ENCODE results near the gene YKT6.

YKT6 gene

DNA sequence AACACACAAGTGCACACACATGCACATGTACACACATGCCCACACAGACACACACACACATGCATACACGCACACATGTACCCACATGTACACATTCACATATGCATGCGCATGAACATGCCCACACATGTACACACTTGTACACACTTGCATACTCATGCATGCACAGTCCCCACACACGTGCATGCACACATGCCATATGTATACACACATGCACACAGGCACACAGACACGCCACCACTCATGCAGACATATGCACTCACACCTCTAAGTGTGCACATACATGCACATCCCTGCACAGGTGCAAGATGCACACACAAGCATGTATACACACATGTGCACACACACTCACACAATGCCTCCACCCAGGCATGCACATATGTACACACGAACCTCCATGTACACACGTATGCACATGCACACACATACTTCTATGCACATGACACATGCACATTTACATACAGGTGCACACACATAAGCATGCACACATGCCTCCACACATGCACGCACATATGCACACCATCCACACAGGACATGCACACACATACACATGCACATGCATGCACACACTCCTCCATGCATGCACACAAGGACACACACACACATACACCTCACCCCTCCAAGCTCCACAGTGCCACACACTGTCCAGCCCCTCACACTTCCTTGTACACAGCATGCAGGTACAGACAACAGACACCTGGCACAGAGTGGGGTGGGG lies 45.8 kb downstream of the YKT6 start:
- Histone ChIP-seq H4K20me1 (ENCODE audit: insufficient read depth, low read length) (no peaks in the 10 kb centered on the region), H3K4me3 (ENCODE audit: low read length) (no peak overlapping the region), H3K27me3 (ENCODE audit: low read depth, low read length) (no peaks in the 10 kb centered on the region), H3K4me2 (ENCODE audit: low read length) (no peak overlapping the region), H3K79me2 (ENCODE audit: low read length) (no peaks in the 10 kb centered on the region), H2AFZ (ENCODE audit: low read depth, low read length) (no peak overlapping the region), H3K9me3 (ENCODE audit: insufficient read depth, low read length) (no peaks in the 10 kb centered on the region), H3K9ac (ENCODE audit: low read length) (no peak overlapping the region), H3K27ac (ENCODE audit: low read length) (no peak overlapping the region), H3K4me1 (ENCODE audit: low read length) (no peaks in the 10 kb centered on the region; the same call in 1 of the 2 replicates), H3K36me3 (replicated peaks; ENCODE audit: low read depth, low read length) (no peaks in the 10 kb centered on the region)
- no peak for TF ChIP-seq EZH2phosphoT487 (IDR thresholded peaks at IDR 0.05; ENCODE audit: low read depth)

DNA sequence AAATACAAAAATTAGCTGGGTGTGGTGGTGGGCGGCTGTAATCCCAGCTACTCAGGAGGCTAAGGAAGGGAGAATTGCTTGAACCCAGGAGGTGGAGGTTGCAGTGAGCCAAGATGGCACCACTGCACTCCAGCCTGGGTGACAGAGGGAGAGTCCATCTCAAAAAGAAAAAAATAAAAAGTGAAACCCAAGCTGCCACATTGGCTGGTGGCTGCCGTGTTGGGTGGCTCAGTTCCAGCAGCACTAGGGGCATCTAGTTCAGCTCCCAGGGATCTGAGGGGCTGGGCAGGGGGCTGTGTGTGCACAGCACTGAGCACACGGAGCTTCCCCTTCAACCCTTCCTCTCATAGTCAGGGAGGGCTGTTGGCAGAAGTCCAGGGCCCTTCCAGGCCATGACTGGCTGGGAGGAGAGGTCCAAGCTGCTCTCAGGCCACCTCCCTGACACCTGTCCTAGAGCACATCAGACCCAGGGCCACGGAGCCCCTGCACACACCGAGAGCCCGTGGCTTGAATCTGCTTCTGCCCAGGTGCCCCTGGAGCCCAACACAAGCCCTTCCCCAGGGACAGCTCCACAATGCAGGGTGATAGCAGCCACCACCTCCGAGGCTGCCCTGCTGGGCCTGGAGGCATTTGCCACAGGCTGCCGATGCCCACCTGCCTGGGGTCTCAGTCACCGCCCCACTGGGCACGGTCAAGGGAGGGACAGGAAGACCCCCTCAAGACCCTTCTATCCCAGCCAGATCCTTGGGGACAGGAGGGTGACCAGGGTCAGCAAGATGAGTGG lies 47.3 kb downstream of the YKT6 start:
- Histone ChIP-seq H3K36me3 (replicated peaks; ENCODE audit: low read depth, low read length) (no peaks in the 10 kb centered on the region), H4K20me1 (ENCODE audit: insufficient read depth, low read length) (no peaks in the 10 kb centered on the region), H3K79me2 (ENCODE audit: low read length) (no peaks in the 10 kb centered on the region), H3K9me3 (ENCODE audit: insufficient read depth, low read length) (no peaks in the 10 kb centered on the region), H3K4me2 (ENCODE audit: low read length) (no peak overlapping the region), H2AFZ (ENCODE audit: low read depth, low read length) (no peak overlapping the region), H3K4me3 (ENCODE audit: low read length) (no peak overlapping the region), H3K27me3 (ENCODE audit: low read depth, low read length) (no peaks in the 10 kb centered on the region), H3K9ac (ENCODE audit: low read length) (no peak overlapping the region), H3K27ac (ENCODE audit: low read length) (no peak overlapping the region), H3K4me1 (ENCODE audit: low read length) (no peaks in the 10 kb centered on the region)
- TF ChIP-seq, protein P1, sequence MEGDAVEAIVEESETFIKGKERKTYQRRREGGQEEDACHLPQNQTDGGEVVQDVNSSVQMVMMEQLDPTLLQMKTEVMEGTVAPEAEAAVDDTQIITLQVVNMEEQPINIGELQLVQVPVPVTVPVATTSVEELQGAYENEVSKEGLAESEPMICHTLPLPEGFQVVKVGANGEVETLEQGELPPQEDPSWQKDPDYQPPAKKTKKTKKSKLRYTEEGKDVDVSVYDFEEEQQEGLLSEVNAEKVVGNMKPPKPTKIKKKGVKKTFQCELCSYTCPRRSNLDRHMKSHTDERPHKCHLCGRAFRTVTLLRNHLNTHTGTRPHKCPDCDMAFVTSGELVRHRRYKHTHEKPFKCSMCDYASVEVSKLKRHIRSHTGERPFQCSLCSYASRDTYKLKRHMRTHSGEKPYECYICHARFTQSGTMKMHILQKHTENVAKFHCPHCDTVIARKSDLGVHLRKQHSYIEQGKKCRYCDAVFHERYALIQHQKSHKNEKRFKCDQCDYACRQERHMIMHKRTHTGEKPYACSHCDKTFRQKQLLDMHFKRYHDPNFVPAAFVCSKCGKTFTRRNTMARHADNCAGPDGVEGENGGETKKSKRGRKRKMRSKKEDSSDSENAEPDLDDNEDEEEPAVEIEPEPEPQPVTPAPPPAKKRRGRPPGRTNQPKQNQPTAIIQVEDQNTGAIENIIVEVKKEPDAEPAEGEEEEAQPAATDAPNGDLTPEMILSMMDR (IDR thresholded peaks at IDR 0.05; ENCODE audit: low read depth, low read length) = no peak
- no peak for TF ChIP-seq EZH2phosphoT487 (IDR thresholded peaks at IDR 0.05; ENCODE audit: low read depth)

DNA sequence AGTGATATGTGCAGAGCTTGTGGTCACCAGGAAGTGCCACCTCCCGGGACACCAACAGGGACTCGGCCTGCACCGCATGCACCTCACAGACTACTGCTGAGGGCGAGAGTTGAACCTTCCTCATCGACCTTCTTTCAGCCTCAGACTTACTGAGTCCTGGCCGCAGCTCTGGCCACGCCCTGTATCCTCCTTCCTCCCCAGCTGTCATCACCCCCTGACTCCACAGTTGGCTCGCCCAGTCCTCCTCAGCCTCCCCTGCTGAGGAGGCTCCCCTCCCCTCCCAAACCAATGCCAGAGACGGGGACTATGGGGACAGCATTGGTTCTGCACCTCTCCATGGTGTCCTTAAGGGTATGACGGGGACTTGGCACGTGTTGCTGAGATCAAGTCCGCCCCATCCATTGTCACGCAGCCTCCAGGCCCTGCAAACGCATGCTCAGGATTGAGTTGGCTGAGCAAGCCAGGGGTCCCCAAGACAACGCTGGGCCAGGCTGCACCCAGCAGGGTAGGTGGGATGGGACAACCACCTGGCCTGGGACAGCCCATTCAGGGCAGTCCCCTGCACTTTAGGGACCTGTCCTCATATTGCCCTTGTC lies 49.0 kb downstream of the YKT6 start:
- Histone ChIP-seq H3K4me3 (ENCODE audit: low read length) (no peak overlapping the region), H3K9ac (ENCODE audit: low read length) (no peak overlapping the region), H3K9me3 (ENCODE audit: insufficient read depth, low read length) (no peaks in the 10 kb centered on the region), H2AFZ (ENCODE audit: low read depth, low read length) (no peak overlapping the region), H4K20me1 (ENCODE audit: insufficient read depth, low read length) (no peaks in the 10 kb centered on the region), H3K27ac (ENCODE audit: low read length) (no peak overlapping the region), H3K36me3 (replicated peaks; ENCODE audit: low read depth, low read length) (no peaks in the 10 kb centered on the region), H3K4me1 (ENCODE audit: low read length) (no peaks in the 10 kb centered on the region), H3K27me3 (ENCODE audit: low read depth, low read length) (no peaks in the 10 kb centered on the region), H3K4me2 (ENCODE audit: low read length) (no peak overlapping the region), H3K79me2 (ENCODE audit: low read length) (no peaks in the 10 kb centered on the region)
- no peak for TF ChIP-seq EZH2phosphoT487 (IDR thresholded peaks at IDR 0.05; ENCODE audit: low read depth)
- TF ChIP-seq, protein P1 (IDR thresholded peaks at IDR 0.05; ENCODE audit: low read depth, low read length) = no peak

DNA sequence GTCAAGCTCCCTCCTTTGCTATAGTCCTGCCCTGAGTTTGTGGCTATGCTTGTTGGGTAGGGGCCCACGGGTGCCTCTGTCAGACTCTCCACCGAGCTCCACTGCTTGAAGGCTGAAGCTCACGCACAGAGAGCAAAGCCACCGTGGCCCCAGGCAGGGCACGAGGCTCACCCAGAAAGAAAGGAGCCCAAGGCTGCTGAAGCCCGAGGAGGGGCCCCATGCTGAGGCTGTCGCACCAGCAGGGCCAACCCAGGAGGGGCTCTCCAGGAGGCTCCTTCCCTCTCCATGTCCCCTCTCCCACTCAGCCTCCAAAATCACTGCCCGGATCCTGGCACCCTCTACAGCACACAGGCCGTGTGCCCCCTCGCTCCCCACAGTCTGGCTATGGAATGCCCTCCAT lies 50.5 kb downstream of the YKT6 start:
- H3K79me2 ChIP-seq (ENCODE audit: low read length) = no peaks in the 10 kb centered on the region
- H3K9me3 ChIP-seq (ENCODE audit: insufficient read depth, low read length) = no peaks in the 10 kb centered on the region
- H3K27me3 ChIP-seq (ENCODE audit: low read depth, low read length) = no peaks in the 10 kb centered on the region
- no peaks in the 10 kb centered on the region for H4K20me1 ChIP-seq (ENCODE audit: insufficient read depth, low read length)
- H3K4me1 ChIP-seq (ENCODE audit: low read length) = no peaks in the 10 kb centered on the region
- H3K4me2 ChIP-seq (ENCODE audit: low read length) = no peak overlapping the region
- H3K36me3 ChIP-seq (replicated peaks; ENCODE audit: low read depth, low read length) = no peaks in the 10 kb centered on the region
- H2AFZ ChIP-seq (ENCODE audit: low read depth, low read length) = no peak overlapping the region
- no peak overlapping the region for H3K9ac ChIP-seq (ENCODE audit: low read length)
- no peak overlapping the region for H3K4me3 ChIP-seq (ENCODE audit: low read length)
- TF ChIP-seq EZH2phosphoT487 (IDR thresholded peaks at IDR 0.05; ENCODE audit: low read depth) = no peak
- TF ChIP-seq, protein P1 (IDR thresholded peaks at IDR 0.05; ENCODE audit: low read depth, low read length) = no peak
- H3K27ac ChIP-seq (ENCODE audit: low read length) = no peak overlapping the region
